ENCODE measurements around the gene ZNF319.

- no peak for TF ChIP-seq TAF1 (IDR thresholded peaks at IDR 0.05; ENCODE audit: low read depth, low read length)
- no peak for TF ChIP-seq POLR2A (IDR thresholded peaks at IDR 0.05; ENCODE audit: low read depth, low read length)
- no peak for TF ChIP-seq POLR2AphosphoS5 (IDR thresholded peaks at IDR 0.05; ENCODE audit: low read depth, low read length)
Observed at GRCh38 chr16:58035356-58036170, 35.1 kb upstream of the ZNF319 start.
